Transverse colon (tissue), 4 donors: ENCODE measurements around the gene AOPEP.

Source experiments
- CTCF ChIP-seq, 5 experiments: fragments of 200-600 bp in 3 of 5; fragments of 450-650 bp in 2 of 5; sonication (generic) in 3 of 5; IDR thresholded peaks; 1 replicate in 2 of 5; 2 replicates in 3 of 5; pipeline ENCODE4 v1.5.1; 2016 to 2017; ENCODE audit warnings: antibody characterized with exemption in 5 of 5, inconsistent platforms in 3 of 5, mild to moderate bottlenecking in 2 of 5, moderate library complexity in 1 of 5
- POLR2A ChIP-seq: fragments of 450-650 bp; IDR thresholded peaks from one replicate; pipeline ENCODE4 v1.6.1; 2016; ENCODE audit warnings: antibody characterized with exemption, mild to moderate bottlenecking, moderate library complexity
- POLR2AphosphoS5 ChIP-seq, 3 donors: sonication (generic); formaldehyde crosslinking; IDR thresholded peaks; one replicate each; pipeline ENCODE4 v1.6.1; 2016; ENCODE audit warnings: antibody characterized with exemption in 3 of 3

GRCh38 chr9:95115104-95115503, 388.6 kb downstream of the AOPEP start:
- no peak for TF ChIP-seq CTCF (IDR thresholded peaks at IDR 0.05)
- TF ChIP-seq POLR2AphosphoS5 (IDR thresholded peaks at IDR 0.05): no peak
- TF ChIP-seq POLR2A: no peak
